Measurements from ENCODE around the gene ADGRL3.
"Not testable (repeated sequence)": the region's sequence is repeated elsewhere in the genome, so short reads cannot be mapped to it uniquely, and the experiment has no call there.

- TF ChIP-seq CTCF (IDR thresholded peaks at IDR 0.05; ENCODE audit: low read length); EZH2 (IDR thresholded peaks at IDR 0.05; ENCODE audit: borderline replicate concordance, low read length): not testable (repeated sequence)
Measured at GRCh38 chr4:61764090-61764489, 564.0 kb downstream of the ADGRL3 start.

Data from OCI-LY1 (cell line).